ENCODE measurements around the gene SSBP3. TPM values are rescaled to one million over a fixed set of nuclear protein-coding genes. Genes with fewer than 3 reads are reported as not detected.

SSBP3 gene
- total and polyA plus RNA-seq, 2 of the 13 experiments (the other 11 are each of a cell fraction or from before 2014, with no cell fraction given) = 8.5 to 17.6 TPM

DNA sequence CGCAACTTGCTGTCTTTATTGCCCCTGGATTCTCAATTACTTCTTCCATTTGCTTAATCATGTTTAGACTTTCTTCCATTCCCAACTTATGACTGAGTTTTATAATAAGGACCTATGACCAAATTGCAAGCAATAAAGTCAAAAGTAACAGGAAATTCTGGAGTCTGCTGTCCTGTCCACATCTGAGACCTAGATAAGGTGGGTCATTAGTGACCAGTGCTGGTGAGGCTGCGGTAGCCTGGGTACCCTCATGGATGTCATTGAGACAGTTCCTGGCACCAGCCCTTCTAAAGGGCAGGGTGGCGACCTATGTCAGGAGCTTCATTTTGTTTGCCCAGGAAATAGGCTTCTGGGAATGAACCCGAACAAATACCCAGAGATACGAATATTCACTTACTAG, 30.6 kb upstream of the SSBP3 start:
- no peak overlapping the region for H3K4me3 ChIP-seq (replicated peaks in 1 of 3; ENCODE audit: insufficient read depth in 1 of 3, low read depth in 2 of 3, low read length in 3 of 3)

GRCh38 chr1:54429838-54430237, 23.6 kb upstream of the SSBP3 start:
- CTCF ChIA-PET (ENCODE audit: low intra/inter-chr PET ratio, low total read pairs) = no interaction called here
- no peak overlapping the region for H3K9ac ChIP-seq (ENCODE audit: insufficient read depth, low read depth, low read length)
- no peak for DNase-seq (ENCODE audit: low spot score)

More for the DNA sequence above, 30.6 kb upstream of the SSBP3 start:
- ATAC-seq = no peak
- H3K27me3 ChIP-seq (ENCODE audit: control insufficient read depth in 1 of 2, insufficient read depth in 2 of 2, low read length in 2 of 2) = peaks cover 0 to 2% of the 10 kb centered on the region in 2 experiments; a peak in 1 of 5 replicates
- H3K9ac ChIP-seq (ENCODE audit: insufficient read depth, low read depth, low read length) = no peak overlapping the region
- no peak for DNase-seq (ENCODE audit: low spot score)
- TF ChIP-seq TOE1 (CRISPR knock-in tag; IDR thresholded peaks at IDR 0.05) (no peak), RXRB (CRISPR knock-in tag; IDR thresholded peaks at IDR 0.05; ENCODE audit: borderline replicate concordance) (no peak), ZNF234 (CRISPR knock-in tag; conservative IDR thresholded peaks at IDR 0.05) (no peak), KDM4B (CRISPR knock-in tag; IDR thresholded peaks at IDR 0.05) (no peak), ZNF235 (CRISPR knock-in tag; IDR thresholded peaks at IDR 0.05; ENCODE audit: borderline replicate concordance) (no peak), HMGXB4 (CRISPR knock-in tag; IDR thresholded peaks at IDR 0.05; ENCODE audit: borderline replicate concordance in 1 of 2, low read depth in 1 of 2) (no peak)
- H3K4me1 ChIP-seq (ENCODE audit: insufficient read depth, low read length) = no peaks in the 10 kb centered on the region
- H3K9me3 ChIP-seq (ENCODE audit: low read length) = no peaks in the 10 kb centered on the region
- WGBS (ENCODE audit: low lambda C conversion rate) = 36% methylated on average over 4 of the region's 5 CpGs
- BruUV-seq (replicated peaks) = no TSS peak
- no peak overlapping the region for H3K27ac ChIP-seq (ENCODE audit: extremely low read length, insufficient read depth, low read length)
- H4K20me1 ChIP-seq (ENCODE audit: insufficient read depth, low read length) = no peaks in the 10 kb centered on the region
- in situ Hi-C loops (cut with HindIII; ENCODE audit: extremely low pct_ligation_motif_present, low pct_unique_long_range_greater_than_20kb) (no loop called here), intact Hi-C loops (cut with micrococcal nuclease; ENCODE audit: unreplicated experiment) (no loop called here)
- no peak overlapping the region for H2AFZ ChIP-seq (ENCODE audit: low read length)
- no peaks in the 10 kb centered on the region for H3K79me2 ChIP-seq (ENCODE audit: insufficient read depth, low read length)
- H3K4me2 ChIP-seq (ENCODE audit: low read depth, low read length) = no peak overlapping the region
- no peaks in the 10 kb centered on the region for H3K36me3 ChIP-seq (replicated peaks in 1 of 2; ENCODE audit: control insufficient read depth in 1 of 2, insufficient read depth in 2 of 2, low read length in 2 of 2)
- CTCF ChIA-PET (ENCODE audit: low intra/inter-chr PET ratio, low total read pairs) = no interaction called here
- POLR2A ChIA-PET = no interaction called here
- FAIRE-seq = no peak

More at GRCh38 chr1:54429838-54430237, 23.6 kb upstream of the SSBP3 start:
- no peaks in the 10 kb centered on the region for H4K20me1 ChIP-seq (ENCODE audit: insufficient read depth, low read length)
- no peak overlapping the region for H3K4me2 ChIP-seq (ENCODE audit: low read depth, low read length)
- 51% methylated on average over 6 of the region's 6 CpGs for WGBS (ENCODE audit: low lambda C conversion rate)
- no peaks in the 10 kb centered on the region for H3K79me2 ChIP-seq (ENCODE audit: insufficient read depth, low read length)
- TF ChIP-seq ZNF326 (CRISPR knock-in tag; IDR thresholded peaks at IDR 0.05; ENCODE audit: borderline replicate concordance) = no peak
- TF ChIP-seq ZNF674 (CRISPR knock-in tag; IDR thresholded peaks at IDR 0.05; ENCODE audit: low read depth) = no peak
- TF ChIP-seq ZNF572 (CRISPR knock-in tag; IDR thresholded peaks at IDR 0.05) = no peak
- TF ChIP-seq, protein P1, sequence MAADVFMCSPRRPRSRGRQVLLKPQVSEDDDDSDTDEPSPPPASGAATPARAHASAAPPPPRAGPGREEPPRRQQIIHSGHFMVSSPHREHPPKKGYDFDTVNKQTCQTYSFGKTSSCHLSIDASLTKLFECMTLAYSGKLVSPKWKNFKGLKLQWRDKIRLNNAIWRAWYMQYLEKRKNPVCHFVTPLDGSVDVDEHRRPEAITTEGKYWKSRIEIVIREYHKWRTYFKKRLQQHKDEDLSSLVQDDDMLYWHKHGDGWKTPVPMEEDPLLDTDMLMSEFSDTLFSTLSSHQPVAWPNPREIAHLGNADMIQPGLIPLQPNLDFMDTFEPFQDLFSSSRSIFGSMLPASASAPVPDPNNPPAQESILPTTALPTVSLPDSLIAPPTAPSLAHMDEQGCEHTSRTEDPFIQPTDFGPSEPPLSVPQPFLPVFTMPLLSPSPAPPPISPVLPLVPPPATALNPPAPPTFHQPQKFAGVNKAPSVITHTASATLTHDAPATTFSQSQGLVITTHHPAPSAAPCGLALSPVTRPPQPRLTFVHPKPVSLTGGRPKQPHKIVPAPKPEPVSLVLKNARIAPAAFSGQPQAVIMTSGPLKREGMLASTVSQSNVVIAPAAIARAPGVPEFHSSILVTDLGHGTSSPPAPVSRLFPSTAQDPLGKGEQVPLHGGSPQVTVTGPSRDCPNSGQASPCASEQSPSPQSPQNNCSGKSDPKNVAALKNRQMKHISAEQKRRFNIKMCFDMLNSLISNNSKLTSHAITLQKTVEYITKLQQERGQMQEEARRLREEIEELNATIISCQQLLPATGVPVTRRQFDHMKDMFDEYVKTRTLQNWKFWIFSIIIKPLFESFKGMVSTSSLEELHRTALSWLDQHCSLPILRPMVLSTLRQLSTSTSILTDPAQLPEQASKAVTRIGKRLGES (CRISPR knock-in tag; IDR thresholded peaks at IDR 0.05; ENCODE audit: borderline replicate concordance) = no peak
- no peak for TF ChIP-seq ZSCAN21 (CRISPR knock-in tag; IDR thresholded peaks at IDR 0.05; ENCODE audit: borderline replicate concordance)
- TF ChIP-seq TEAD3 (CRISPR knock-in tag; optimal IDR thresholded peaks at IDR 0.05; ENCODE audit: borderline replicate concordance) = no peak
- no peak for TF ChIP-seq EED (CRISPR knock-in tag; IDR thresholded peaks at IDR 0.05)
- TF ChIP-seq PTBP1 (IDR thresholded peaks at IDR 0.05; ENCODE audit: low read depth, low read length, poor library complexity, severe bottlenecking) = no peak
- H3K27me3 ChIP-seq (ENCODE audit: control insufficient read depth in 1 of 2, insufficient read depth in 2 of 2, low read length in 2 of 2) = no peaks in the 10 kb centered on the region
- H3K27ac ChIP-seq (ENCODE audit: extremely low read length, insufficient read depth, low read length) = no peak overlapping the region
- H3K9me3 ChIP-seq (ENCODE audit: low read length) = no peaks in the 10 kb centered on the region
- no peak for ATAC-seq
- in situ Hi-C loops (cut with HindIII; ENCODE audit: extremely low pct_ligation_motif_present, low pct_unique_long_range_greater_than_20kb) = no loop called here
- H3K36me3 ChIP-seq (replicated peaks in 1 of 2; ENCODE audit: control insufficient read depth in 1 of 2, insufficient read depth in 2 of 2, low read length in 2 of 2) = no peaks in the 10 kb centered on the region
- no peak overlapping the region for H2AFZ ChIP-seq (ENCODE audit: low read length)
- BruUV-seq (replicated peaks) = no TSS peak
- H3K4me1 ChIP-seq (ENCODE audit: insufficient read depth, low read length) = peaks cover 11% of the 10 kb centered on the region
- intact Hi-C loops (cut with micrococcal nuclease; ENCODE audit: unreplicated experiment) = loop anchor here (5.0 kb wide), 1 partner anchor 57 kb away; no protein-coding TSS in a partner anchor
- POLR2A ChIA-PET = no interaction called here
- FAIRE-seq = no peak
- no peak overlapping the region for H3K4me3 ChIP-seq (replicated peaks in 1 of 3; ENCODE audit: insufficient read depth in 1 of 3, low read depth in 2 of 3, low read length in 3 of 3)
